ENCODE data around the gene POC1A. TPM values are rescaled to one million over a fixed set of nuclear protein-coding genes. Genes with fewer than 3 reads are reported as not detected.

Gene POC1A
- total and polyA plus RNA-seq, 2 of the 4 experiments (the other 2 are of a cell fraction): 10.6 to 11.5 TPM

DNA sequence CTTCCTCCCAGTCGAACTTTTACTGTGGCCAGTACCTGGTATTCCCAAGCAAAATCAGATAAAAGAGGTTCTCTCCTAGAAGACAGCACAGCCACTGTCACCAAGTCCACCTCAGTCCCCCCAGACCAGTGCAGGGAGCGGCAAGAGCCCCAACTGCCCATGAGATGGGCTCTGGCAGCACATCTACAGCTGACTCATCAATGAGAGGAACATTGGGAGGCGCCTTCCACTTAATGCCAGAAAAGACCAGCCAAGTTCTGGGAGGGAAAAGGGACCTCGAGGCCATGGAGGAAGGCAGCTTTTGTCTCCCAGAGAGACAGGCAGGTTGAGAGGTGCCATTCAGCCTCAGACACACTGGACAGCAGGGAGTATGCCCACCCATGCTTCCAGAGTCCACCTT lies 28.2 kb downstream of the POC1A start:
- in situ Hi-C loops (cut with MboI; ENCODE audit: low sequenced_read_pairs) (loop anchor here (5.0 kb wide), 1 partner anchor 124 kb away; no protein-coding TSS in a partner anchor), intact Hi-C loops (cut with micrococcal nuclease) (no loop called here), dilution Hi-C loops (cut with HindIII; ENCODE audit: low sequenced_read_pairs, unreplicated experiment) (no loop called here)
- H3K56ac ChIP-seq (ENCODE audit: extremely low read depth, insufficient read depth, low read length): no peak overlapping the region
- H3K4me1 ChIP-seq (ENCODE audit: control insufficient read depth, insufficient read depth, low read length): peaks cover 5% of the 10 kb centered on the region
- no peak overlapping the region for H2BK20ac ChIP-seq (ENCODE audit: low read depth, low read length)
- H3K18ac ChIP-seq (ENCODE audit: low read depth, low read length): no peak overlapping the region
- 88% methylated on average over 1 of the region's 4 CpGs; no CpG with 5 or more reads in 1 of the 2 experiments for WGBS, 2 experiments (ENCODE audit: extremely low coverage in 2 of 2, insufficient read length in 1 of 2)
- H3K36me3 ChIP-seq (ENCODE audit: control insufficient read depth, insufficient read depth, low read length): 0 out of 2 replicates have a peak, but pooled peaks cover 1% of the 10 kb centered on the region
- no peak overlapping the region for H3K4me3 ChIP-seq (ENCODE audit: insufficient read depth, low read depth, low read length)
- no peaks in the 10 kb centered on the region for H3K27me3 ChIP-seq (ENCODE audit: control insufficient read depth, insufficient read depth, low read length)
- DNase-seq (no peak), ATAC-seq (ENCODE audit: low read depth) (no peak)
- peaks cover 7% of the 10 kb centered on the region; the same call in 1 of the 2 replicates for H3K9me1 ChIP-seq (ENCODE audit: insufficient read depth, low read length)
- no peaks in the 10 kb centered on the region for H3K9me3 ChIP-seq (ENCODE audit: control insufficient read depth, insufficient read depth, low read length)
- no peak overlapping the region for H3K9ac ChIP-seq (ENCODE audit: low read depth, low read length)
- peaks cover 7 to 15% of the 10 kb centered on the region in 2 experiments; a peak in 3 of 4 replicates for H3K79me1 ChIP-seq (ENCODE audit: low read depth in 1 of 2, low read length in 2 of 2)
- H4K91ac ChIP-seq (ENCODE audit: insufficient read depth, low read depth, low read length): no peak overlapping the region
- no peak overlapping the region for H4K5ac ChIP-seq (ENCODE audit: low read depth, low read length)
- POLR2A ChIA-PET (ENCODE audit: unreplicated experiment): no interaction called here
- H3K23ac ChIP-seq (ENCODE audit: low read depth, low read length): no peak overlapping the region
- H2AFZ ChIP-seq (replicated peaks; ENCODE audit: low read length, poor library complexity): peak overlapping the region; percentile 0
- CTCF ChIA-PET: no interaction called here
- H2BK15ac ChIP-seq (ENCODE audit: low read depth, low read length): no peak overlapping the region
- no peak overlapping the region for H3K27ac ChIP-seq (ENCODE audit: insufficient read depth, low read length)
- BruUV-seq (replicated peaks): no TSS peak
- H2BK5ac ChIP-seq (ENCODE audit: low read depth, low read length, poor library complexity, severe bottlenecking): no peak overlapping the region
- H3K4ac ChIP-seq (ENCODE audit: low read depth, low read length): no peak overlapping the region
- TF ChIP-seq, protein P1, sequence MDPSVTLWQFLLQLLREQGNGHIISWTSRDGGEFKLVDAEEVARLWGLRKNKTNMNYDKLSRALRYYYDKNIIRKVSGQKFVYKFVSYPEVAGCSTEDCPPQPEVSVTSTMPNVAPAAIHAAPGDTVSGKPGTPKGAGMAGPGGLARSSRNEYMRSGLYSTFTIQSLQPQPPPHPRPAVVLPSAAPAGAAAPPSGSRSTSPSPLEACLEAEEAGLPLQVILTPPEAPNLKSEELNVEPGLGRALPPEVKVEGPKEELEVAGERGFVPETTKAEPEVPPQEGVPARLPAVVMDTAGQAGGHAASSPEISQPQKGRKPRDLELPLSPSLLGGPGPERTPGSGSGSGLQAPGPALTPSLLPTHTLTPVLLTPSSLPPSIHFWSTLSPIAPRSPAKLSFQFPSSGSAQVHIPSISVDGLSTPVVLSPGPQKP (IDR thresholded peaks at IDR 0.05; ENCODE audit: borderline replicate concordance, low read depth, low read length): no peak
- TF ChIP-seq MAZ (IDR thresholded peaks at IDR 0.05; ENCODE audit: borderline replicate concordance, low read depth, low read length) (no peak), CEBPB (IDR thresholded peaks at IDR 0.05; ENCODE audit: low read depth, low read length) (no peak), NFE2L2 (IDR thresholded peaks at IDR 0.05; ENCODE audit: low read depth, low read length) (no peak), MXI1 (IDR thresholded peaks at IDR 0.05; ENCODE audit: borderline replicate concordance, low read depth, low read length) (no peak), MAFK (IDR thresholded peaks at IDR 0.05; ENCODE audit: low read depth, low read length) (no peak), RAD21 (IDR thresholded peaks at IDR 0.05; ENCODE audit: low read length) (no peak), RCOR1 (IDR thresholded peaks at IDR 0.05; ENCODE audit: insufficient replicate concordance, low read length) (no peak)
- TF ChIP-seq, protein P2, sequence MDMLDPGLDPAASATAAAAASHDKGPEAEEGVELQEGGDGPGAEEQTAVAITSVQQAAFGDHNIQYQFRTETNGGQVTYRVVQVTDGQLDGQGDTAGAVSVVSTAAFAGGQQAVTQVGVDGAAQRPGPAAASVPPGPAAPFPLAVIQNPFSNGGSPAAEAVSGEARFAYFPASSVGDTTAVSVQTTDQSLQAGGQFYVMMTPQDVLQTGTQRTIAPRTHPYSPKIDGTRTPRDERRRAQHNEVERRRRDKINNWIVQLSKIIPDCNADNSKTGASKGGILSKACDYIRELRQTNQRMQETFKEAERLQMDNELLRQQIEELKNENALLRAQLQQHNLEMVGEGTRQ (IDR thresholded peaks at IDR 0.05; ENCODE audit: low read depth, low read length): no peak
- TF ChIP-seq, protein P3, sequence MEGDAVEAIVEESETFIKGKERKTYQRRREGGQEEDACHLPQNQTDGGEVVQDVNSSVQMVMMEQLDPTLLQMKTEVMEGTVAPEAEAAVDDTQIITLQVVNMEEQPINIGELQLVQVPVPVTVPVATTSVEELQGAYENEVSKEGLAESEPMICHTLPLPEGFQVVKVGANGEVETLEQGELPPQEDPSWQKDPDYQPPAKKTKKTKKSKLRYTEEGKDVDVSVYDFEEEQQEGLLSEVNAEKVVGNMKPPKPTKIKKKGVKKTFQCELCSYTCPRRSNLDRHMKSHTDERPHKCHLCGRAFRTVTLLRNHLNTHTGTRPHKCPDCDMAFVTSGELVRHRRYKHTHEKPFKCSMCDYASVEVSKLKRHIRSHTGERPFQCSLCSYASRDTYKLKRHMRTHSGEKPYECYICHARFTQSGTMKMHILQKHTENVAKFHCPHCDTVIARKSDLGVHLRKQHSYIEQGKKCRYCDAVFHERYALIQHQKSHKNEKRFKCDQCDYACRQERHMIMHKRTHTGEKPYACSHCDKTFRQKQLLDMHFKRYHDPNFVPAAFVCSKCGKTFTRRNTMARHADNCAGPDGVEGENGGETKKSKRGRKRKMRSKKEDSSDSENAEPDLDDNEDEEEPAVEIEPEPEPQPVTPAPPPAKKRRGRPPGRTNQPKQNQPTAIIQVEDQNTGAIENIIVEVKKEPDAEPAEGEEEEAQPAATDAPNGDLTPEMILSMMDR (conservative IDR thresholded peaks at IDR 0.05; ENCODE audit: low read depth, low read length): no peak
- no peak overlapping the region for H4K8ac ChIP-seq (ENCODE audit: low read depth in 2 of 2, low read length in 2 of 2)
- no peak overlapping the region for H2BK120ac ChIP-seq (ENCODE audit: low read depth, low read length)
- no peaks in the 10 kb centered on the region for H4K20me1 ChIP-seq (ENCODE audit: insufficient read depth, low read length)
- H2AK9ac ChIP-seq (replicated peaks; ENCODE audit: low read depth, low read length, poor library complexity): peak overlapping the region; percentile 56
- H2AK5ac ChIP-seq (ENCODE audit: low read depth, low read length): no peak overlapping the region
- H3K14ac ChIP-seq (replicated peaks; ENCODE audit: low read depth, low read length): no peak overlapping the region
- H3K4me2 ChIP-seq (ENCODE audit: low read depth, low read length): no peak overlapping the region

Data from IMR-90 (cell line).